ENCODE data around the gene EN2.

EN2 gene

GRCh38 chr7:155465761-155466141 lies 7.8 kb downstream of the EN2 start:
- no peak for DNase-seq

DNA sequence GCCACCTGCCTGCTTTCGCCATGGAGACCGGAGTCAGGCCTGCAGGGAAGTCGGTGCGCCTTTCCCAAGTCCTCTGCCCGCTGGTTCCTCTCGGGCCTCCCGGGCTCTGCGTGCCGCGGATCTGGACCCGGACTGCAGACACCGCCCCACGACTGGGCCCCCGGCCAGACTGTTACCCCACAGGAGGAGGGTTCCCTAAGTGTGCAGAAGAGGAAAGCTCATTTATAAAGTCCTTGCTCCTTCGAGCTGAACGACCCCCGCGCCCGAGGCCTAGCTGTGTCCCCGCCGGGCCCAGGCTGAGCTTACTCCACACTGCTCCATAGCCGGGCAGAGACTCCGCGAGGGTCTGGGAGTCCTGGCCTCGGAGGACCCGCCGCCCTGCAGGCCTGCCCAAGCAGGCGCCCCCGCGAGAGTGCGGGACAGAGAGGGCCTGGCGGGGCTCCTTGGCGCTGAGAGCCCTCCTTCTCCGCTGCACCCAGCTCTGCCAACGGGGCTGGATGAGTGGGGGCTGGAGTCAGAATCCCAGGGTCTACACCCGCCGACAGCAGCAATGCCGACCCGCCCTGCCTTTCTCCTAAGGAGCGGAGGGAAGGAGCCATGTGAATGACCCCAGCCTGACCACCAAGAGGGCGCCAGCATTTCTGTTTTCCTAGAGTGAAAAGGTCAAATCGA lies 8.3 kb downstream of the EN2 start:
- DNase-seq = no peak

DNA sequence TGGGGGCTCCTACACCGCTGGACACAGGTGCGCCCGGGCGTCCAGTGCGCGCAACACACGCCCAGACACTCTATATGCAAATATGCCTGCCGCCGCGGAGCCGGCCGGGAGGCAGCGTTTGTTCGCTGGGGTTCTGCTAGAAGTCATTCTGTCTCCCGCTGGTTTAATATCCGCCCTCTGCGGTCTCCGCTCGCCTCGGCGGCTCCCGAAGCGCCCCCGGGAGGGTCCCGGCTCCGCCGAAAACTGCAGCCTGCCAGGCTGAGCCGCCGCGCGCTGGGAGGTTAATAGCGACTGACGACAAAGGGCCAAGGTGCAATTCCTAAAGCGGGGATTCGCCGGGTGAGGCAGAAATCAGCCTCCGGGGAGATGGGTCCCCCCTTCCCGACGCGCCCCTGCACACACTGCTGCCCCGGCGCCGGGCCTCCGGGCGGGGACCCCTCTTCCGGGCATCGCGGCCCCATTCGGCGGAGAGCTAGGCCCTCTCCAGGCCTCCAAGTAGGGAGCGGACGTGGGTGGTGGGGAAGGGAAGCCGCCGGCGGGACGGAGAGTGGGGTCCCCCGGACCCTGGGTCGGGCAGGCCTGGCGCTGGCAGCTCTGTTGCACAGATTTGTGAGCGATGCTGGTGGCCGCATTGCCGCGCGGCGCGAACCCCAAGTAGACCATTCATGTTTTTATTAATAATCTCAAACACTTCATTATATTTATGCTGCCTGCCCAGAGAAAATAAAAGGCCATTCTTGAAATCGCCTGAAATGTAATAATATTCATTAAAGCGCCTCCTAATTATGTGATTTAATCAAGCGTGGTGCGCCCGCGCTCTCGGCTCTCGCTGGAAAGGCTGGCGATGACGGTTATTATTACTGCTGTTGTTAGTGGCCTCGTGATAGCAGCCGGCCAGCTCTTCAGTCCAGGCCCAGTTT lies 9.1 kb downstream of the EN2 start:
- DNase-seq = no peak

DNA sequence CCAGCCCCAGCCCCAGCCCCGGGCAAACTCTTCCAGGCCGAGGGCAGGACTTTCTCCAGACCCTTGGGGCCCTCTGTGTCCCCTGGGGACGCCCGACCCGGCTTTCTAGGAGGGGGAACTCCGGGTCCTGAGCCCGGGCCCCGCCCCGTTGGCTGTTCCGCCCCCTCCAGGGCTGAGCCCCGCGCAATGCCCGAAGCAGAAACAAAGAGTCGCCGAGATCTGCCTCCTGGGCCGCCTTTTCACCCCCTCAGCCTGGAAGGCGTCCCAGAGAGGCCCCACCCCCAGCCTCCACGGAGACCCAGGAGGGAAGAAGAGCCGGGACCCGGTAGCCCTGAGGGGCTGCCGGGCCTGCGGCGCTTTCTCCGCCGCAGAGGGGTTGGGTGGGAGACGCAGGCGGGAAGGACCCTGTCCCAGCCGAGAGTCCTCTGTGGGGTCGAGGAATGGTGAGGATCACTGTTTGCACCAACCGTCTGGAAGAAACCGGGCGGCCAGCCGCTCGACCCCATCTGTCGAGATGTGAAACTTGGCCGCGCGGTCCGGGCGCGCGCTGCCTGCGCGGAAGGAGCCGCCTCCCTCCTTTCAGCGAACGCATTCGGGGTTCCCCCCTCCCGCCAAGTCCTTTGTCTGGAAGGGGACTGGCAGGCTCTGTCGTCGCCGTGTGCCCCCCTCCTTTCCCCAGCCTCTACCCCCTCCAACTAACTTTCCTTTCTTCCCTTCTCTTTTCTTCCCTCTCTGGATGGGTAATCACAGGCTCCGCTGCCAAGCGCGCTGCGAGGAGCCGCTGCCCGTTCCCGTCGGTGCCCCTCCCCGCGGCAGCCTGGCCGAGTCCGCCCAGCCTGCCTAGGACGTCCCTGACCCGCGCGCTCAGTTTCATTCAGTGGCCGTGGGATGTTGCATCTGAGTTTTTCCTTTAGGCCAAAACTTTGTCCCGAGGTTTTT lies 10.2 kb downstream of the EN2 start:
- no peak for DNase-seq

- DNase-seq = no peak
Observed at GRCh38 chr7:155468785-155469148, 10.8 kb downstream of the EN2 start.

DNA sequence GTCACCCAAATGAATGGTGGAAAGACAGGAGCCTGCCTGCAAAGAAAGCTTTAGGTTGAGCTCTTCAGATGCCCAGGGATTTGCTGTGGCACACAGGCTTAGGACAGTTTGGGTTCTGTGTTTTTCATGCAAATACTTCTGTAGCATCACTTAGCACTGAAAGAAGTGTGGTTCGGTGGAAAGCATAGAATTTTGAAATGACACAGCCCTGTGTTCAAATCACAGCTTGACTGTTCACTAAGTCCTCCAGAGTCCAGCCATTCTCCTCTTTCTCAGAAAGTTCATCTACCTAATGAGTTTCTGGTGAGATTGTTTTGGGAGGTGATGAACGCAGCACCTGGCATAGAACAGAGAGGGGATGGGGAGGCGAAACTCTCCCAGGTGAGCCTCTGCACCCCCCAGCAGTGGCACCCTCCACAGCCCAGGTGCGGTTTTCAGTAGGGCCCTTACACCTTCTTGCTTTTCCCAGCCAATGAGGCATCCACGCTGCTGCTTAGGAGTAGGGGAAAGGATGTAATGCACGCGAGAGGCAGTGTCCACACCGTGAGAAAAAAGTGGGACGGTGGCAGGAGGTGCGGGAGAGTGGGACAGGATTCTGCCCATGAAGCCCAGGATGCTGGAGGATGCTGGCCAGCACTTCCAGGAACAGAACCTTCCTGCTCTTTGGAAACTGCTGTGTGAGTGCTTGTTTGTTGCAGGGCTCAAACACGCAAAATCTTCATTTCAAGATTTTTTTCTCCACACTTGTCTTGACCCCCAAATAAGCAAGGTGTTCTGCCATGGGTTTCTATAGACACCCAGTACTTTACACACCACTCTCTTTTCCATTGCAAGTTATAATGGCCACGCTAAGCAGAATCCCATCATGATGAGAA lies 11.6 kb downstream of the EN2 start:
- DNase-seq = no peak

DNA sequence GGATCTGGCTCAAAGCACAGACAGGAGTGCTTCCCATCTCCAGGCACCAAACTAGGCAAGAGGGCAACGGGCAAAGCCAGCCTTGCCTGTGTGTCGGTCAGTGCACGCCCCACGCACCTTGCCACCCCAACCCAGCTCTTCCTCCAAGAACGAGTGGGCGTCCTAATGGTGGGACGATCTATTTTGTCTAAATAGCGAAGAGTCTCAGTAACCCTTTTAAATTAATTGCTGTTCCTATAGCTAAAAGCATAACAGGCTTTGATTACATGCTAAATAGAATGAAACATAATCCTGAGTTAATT lies 12.2 kb downstream of the EN2 start:
- DNase-seq = no peak

- no peak for DNase-seq
Observed at GRCh38 chr7:155470686-155471638, 13.0 kb downstream of the EN2 start.

GRCh38 chr7:155471718-155472117 lies 13.8 kb downstream of the EN2 start:
- DNase-seq = no peak

DNA sequence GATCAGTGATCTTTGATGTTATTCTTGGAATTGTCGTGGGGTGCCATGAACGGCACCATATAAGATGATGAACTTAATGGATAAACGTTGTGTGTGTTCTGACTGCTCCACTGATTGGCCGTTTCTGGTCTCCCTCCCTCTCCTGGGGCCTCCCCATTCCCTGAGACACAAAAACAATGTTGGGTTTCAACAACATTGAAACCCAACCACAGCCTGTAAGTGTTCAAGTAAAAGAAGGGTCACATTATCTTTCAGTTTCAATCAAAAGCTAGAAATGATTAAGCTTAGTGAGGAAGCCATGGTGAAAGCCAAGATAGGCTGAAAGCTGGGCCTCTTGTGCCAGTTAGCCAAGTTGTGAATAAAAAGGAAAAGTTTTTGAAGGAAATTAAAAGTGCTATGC lies 19.5 kb downstream of the EN2 start:
- DNase-seq = no peak

GRCh38 chr7:155481764-155482163 lies 23.8 kb downstream of the EN2 start:
- no peak for DNase-seq

DNA sequence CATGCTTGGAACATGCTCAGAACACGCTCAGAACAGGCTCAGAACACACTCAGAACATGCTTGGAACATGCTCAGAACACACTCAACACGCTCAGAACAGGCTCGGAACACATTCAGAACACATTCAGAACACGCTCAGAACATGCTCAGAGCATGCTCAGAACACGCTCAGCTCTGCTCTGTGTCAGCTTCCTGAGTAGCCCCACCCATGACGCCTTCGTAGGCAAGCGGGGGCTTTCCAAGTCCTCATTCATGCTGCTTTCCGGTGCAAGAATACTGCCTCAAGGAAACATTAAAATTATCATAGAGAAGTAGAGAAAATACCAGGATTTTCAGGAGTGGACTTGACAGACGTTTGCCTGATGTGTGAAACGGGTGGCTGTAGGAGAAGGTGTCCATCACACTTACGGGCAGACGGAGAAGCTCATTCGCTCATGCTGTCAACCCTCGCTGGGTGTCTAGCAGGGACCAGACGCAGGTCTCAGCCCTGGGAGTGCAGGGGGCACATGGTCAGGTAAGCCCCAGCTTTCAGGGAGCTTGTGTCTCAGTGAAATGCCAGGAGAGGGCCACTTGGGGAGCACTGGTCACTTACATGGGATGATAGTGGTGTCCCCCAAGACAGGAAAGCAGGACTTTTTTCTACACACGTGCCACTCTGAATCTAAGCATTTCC lies 24.7 kb downstream of the EN2 start:
- no peak for DNase-seq

- DNase-seq = no peak
Observed at GRCh38 chr7:155483245-155483644, 25.3 kb downstream of the EN2 start.

DNA sequence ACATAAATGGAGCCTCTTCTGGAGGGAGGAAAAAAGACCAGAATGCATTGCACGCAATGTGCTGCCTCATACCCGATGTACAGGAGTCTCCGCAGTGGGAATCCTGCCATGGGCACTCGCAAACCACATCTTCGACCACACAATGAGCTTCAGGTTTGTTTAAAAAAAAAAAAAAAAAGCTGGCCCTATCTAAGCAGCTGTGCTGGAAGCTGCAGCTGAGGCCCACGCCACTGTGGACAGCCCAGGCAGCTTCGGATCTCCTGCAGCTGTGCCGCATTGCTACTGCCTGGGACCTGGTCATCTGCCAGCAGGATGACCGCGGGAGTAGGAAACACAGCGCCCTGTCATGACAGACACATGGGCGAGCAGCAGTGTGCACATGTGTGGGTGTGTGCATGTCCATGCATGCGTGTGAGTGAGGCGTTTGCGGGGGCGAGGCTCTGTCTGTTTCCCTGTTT lies 26.0 kb downstream of the EN2 start:
- DNase-seq = no peak

DNA sequence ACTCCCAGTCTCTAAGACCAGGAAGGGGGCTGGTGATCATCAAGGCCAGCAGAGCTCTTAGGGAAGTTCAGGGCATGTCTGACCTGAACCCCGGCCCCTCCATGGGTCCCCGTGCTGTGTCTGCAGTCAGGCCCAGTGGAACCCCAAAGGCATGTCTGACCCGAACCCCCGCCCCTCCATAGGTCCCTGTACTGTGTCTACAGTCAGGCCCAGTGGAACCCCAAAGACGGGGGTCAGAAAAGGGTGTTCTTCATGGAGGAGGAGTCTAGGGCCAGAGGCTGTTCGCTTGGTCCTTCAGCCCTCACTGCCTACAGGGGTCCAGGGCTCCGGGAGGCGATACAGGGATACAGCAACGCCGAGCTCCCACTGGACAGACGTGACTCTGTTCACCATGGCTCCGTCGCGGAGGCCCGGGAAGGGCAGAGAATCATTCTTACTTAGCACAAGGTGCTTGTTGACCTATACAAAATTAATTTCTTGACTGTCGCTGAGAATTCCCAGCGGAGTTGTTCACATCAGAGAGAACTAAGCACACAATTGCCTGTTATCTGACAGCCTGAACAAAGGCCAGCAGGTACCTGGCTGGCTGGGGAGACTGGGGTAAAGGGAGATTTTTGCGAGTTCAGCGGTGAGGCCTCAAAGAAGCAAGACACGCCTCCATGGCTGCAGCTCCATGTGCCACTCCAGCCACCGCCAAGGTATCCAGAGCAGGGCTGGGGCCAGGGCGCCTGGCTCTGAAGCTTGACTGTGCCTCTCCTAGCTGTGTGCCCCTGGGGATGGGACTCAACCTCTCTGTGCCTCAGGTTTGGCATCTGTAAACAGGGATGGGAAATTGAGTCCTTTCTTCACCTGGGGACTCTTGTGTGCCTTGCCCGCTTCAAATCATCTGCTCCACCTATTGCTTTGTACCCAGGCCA lies 26.8 kb downstream of the EN2 start:
- DNase-seq = no peak

- DNase-seq = no peak
Observed at GRCh38 chr7:155486783-155487508, 29.0 kb downstream of the EN2 start.

DNA sequence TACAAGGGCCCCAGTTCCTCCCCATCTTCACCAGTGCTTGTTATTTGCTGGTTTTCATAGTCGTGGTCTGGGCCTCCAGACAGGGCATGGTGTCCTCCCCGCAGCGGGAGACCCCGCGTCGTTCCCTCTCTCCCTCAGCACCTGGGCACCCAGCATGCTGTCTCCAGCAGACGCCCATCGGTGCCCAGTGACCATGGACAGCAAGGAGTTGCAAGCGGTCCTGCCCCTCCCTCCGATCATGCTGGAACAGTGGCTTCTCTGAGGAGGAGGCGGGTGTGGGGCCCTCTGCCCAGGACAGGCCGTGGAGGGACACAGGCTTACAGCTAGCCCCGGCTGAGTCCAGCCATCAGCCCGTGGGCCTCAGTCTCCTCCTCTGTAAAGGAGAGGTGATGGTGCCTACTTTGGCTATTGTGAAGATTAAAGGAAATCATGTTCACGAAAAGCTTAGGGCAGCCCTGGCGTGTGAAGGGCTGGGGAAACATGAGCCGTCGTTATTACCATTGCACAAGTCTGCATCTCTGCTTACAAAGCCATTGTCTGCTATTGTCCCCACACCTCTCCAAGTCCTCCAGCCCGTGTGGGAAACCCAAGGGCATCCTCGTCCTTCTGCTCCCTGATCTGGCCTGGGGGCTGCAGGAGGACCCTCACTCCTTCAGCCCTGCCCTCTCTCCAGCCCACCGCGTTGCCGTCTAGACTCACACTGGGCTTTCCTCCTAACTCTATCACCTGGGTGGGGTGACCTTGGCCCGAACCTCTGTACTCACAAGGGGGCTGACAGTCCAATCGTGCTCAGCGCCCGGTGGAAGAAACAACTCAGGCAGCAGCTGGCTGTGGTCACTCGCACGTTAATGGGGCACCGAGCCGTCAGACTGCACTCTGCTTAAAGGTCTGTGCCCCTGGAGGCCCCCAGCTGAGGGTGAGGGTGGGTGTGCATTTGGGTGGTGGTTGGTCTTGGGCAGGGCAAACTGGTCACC lies 29.9 kb downstream of the EN2 start:
- no peak for DNase-seq

Data from NCI-H2081 treated with DMSO at 0.1 percent for 48 hours (cell line).